GM12878 (cell line): Measurements from ENCODE around the gene UMAD1. TPM values are rescaled to one million over a fixed set of nuclear protein-coding genes. Genes with fewer than 3 reads are reported as not detected.
"Not testable (repeated sequence)": the region's sequence is repeated elsewhere in the genome, so short reads cannot be mapped to it uniquely, and the experiment has no call there.

ENCODE experiments used
- ATAC-seq: fragments of 200-7000 bp; cut with Tn5 transposase; 3 replicates; pipeline ENCODE4 v1.9.1; 2020; ENCODE audit warnings: mild to moderate bottlenecking, moderate library complexity
- BruUV-seq: library from RNA; stranded (reverse); fragments of 400-500 nt; replicated peaks from 2 replicates; lab custom pipeline; 2021; lab: Mats Ljungman, UMichigan
- CTCF ChIA-PET: fragments of 300-600 bp; sonication (Branson Sonifier 250); formaldehyde crosslinking; extraction: SDS; loops from one replicate; lab custom pipeline; 2021; ENCODE audit warnings: inconsistent platforms; lab: Yijun Ruan, JAX
- POLR2A ChIA-PET: fragments of 350-600 bp; formaldehyde crosslinking; extraction: SDS; loops from one replicate; lab custom pipeline; 2021; ENCODE audit warnings: inconsistent platforms; lab: Charles Lee
- RAD21 ChIA-PET: fragments of 300-600 bp; sonication (Branson Sonifier 250); formaldehyde crosslinking; loops from one replicate; lab custom pipeline; 2023; ENCODE audit warnings: antibody characterized with exemption; ENCODE audit not compliant: unreplicated experiment; lab: Charles Lee
- SMC1A ChIA-PET: fragments of 300-600 bp; sonication (Branson Sonifier 250); formaldehyde crosslinking; loops from one replicate; lab custom pipeline; 2023; ENCODE audit not compliant: unreplicated experiment, uncharacterized antibody; lab: Charles Lee
- DNase-seq: peaks from one replicate; pipeline ENCODE4 v3.0.0-alpha.2; 2011; ENCODE audit warnings: low read depth, low spot score
- FAIRE-seq: peaks from 3 replicates; lab custom pipeline; 2011; peaks lifted over from hg19 to GRCh38; lab: Jason Lieb, UNC
- H2AFZ ChIP-seq: 2 replicates; pipeline ENCODE4 v1.6.0; 2011; ENCODE audit warnings: low read depth, low read length, control low read depth; ENCODE audit not compliant: control insufficient read depth
- H3K27ac ChIP-seq: 2 replicates; pipeline ENCODE4 v1.5.1; 2011; ENCODE audit warnings: control low read depth; ENCODE audit not compliant: control insufficient read depth, insufficient read depth
- H3K27me3 ChIP-seq, 2 experiments: replicated peaks in 1 of 2; 2 replicates each; pipeline versions ENCODE4 v1.6.0 to v1.6.1; 2011; ENCODE audit warnings: low read length in 1 of 2; ENCODE audit not compliant: control insufficient read depth in 2 of 2, insufficient read depth in 2 of 2
- H3K36me3 ChIP-seq, 2 experiments: 2 replicates each; pipeline ENCODE4 v1.5.1; 2011; ENCODE audit warnings: low read length in 1 of 2; ENCODE audit not compliant: control insufficient read depth in 2 of 2, insufficient read depth in 2 of 2
- H3K4me1 ChIP-seq: 2 replicates; pipeline ENCODE4 v1.6.1; 2011; ENCODE audit warnings: mild to moderate bottlenecking, low read length, moderate library complexity, mixed read lengths; ENCODE audit not compliant: control insufficient read depth, insufficient read depth
- H3K4me2 ChIP-seq: 2 replicates; pipeline ENCODE4 v1.6.0; 2011; ENCODE audit warnings: control low read depth; ENCODE audit not compliant: control insufficient read depth, insufficient read depth
- H3K4me3 ChIP-seq: fragments of 200-600 bp; sonication (generic); 2 replicates; pipeline ENCODE4 v1.5.1; 2016
- H3K79me2 ChIP-seq: 2 replicates; pipeline ENCODE4 v1.6.0; 2011; ENCODE audit warnings: low read length; ENCODE audit not compliant: control insufficient read depth, insufficient read depth
- H3K9ac ChIP-seq: 2 replicates; pipeline ENCODE4 v1.8.0; 2011; ENCODE audit warnings: low read length, control low read depth, mixed read lengths; ENCODE audit not compliant: control insufficient read depth, insufficient read depth
- H3K9me3 ChIP-seq: replicated peaks from 3 replicates; pipeline ENCODE4 v1.5.1; 2011; ENCODE audit warnings: mild to moderate bottlenecking, low read length; ENCODE audit not compliant: control insufficient read depth, insufficient read depth
- H4K20me1 ChIP-seq: 2 replicates; pipeline ENCODE4 v1.6.0; 2011; ENCODE audit not compliant: control insufficient read depth, insufficient read depth
- HDGF ChIP-seq: fragments of 450-650 bp; IDR thresholded peaks from 2 replicates; pipeline ENCODE4 v1.6.1; 2016; ENCODE audit warnings: antibody characterized with exemption
- JUND ChIP-seq: IDR thresholded peaks from 2 replicates; pipeline ENCODE4 v1.6.1; 2012; ENCODE audit warnings: low read depth, mild to moderate bottlenecking, low read length, improper control_type of control experiment, moderate library complexity
- SIX5 ChIP-seq: IDR thresholded peaks from 2 replicates; pipeline ENCODE4 v1.6.1; 2011; ENCODE audit warnings: mild to moderate bottlenecking, low read depth, low read length, moderate library complexity; ENCODE audit not compliant: severe bottlenecking
- WGBS: methylation state at CpG from one replicate; pipeline ENCODE4 v1.1.6; 2016; ENCODE audit warnings: low lambda C conversion rate; ENCODE audit not compliant: insufficient replicate concordance, insufficient coverage; ENCODE audit errors: missing lambda C conversion rate; 5-methylcytosine and 5-hydroxymethylcytosine counted together
- in situ Hi-C: fragments of 300-500 bp; cut with MboI; formaldehyde crosslinking; loops from 9 replicates; pipeline ENCODE4 v1.14.3; 2018; ENCODE audit warnings: mixed read lengths
- intact Hi-C: fragments of 100-400 bp; cut with micrococcal nuclease; formaldehyde crosslinking; loops from one replicate; pipeline ENCODE4 v1.14.2; 2022; ENCODE audit not compliant: unreplicated experiment
- polyA plus RNA-seq, 11 experiments: library from polyadenylated mRNA; depleted of rRNA in 4 of 11; unstranded in 6 of 11; stranded (reverse) in 5 of 11; fragments of >200 nt; fragmentation: Nextera tagmentation in 4 of 11; fragmentation: Illumina TruSeq in 1 of 11; extraction: Ambion mirVana in 4 of 11; extraction: Trizol in 1 of 11; gene quantifications; 1 replicate in 1 of 11; 2 replicates in 10 of 11; pipeline versions ENCODE4 v1.2.1 to v1.2.3, GENCODE V29; 2011 to 2016; ENCODE audit warnings: inconsistent platforms in 2 of 11, missing spikeins in 2 of 11, low read depth in 1 of 11
- total RNA-seq, 4 experiments: library from RNA; depleted of rRNA in 3 of 4; stranded (reverse); fragments of >200 nt in 3 of 4; fragmentation: Illumina TruSeq in 1 of 4; extraction: Trizol in 1 of 4; gene quantifications; 2 replicates each; pipeline versions ENCODE4 v1.2.1 to v1.2.3, GENCODE V29; 2013 to 2021
- TF ChIP-seq, protein P1 (sequence below): IDR thresholded peaks from 2 replicates; pipeline ENCODE4 v1.6.1; 2012; ENCODE audit warnings: improper control_type of control experiment, low read depth, low read length; ENCODE audit not compliant: insufficient replicate concordance

Gene UMAD1
- total and polyA plus RNA-seq, 10 of the 15 experiments (the other 5 are each of a cell fraction or from before 2014, with no cell fraction given), result 6.0 to 28.6 (median 9.3) TPM

DNA sequence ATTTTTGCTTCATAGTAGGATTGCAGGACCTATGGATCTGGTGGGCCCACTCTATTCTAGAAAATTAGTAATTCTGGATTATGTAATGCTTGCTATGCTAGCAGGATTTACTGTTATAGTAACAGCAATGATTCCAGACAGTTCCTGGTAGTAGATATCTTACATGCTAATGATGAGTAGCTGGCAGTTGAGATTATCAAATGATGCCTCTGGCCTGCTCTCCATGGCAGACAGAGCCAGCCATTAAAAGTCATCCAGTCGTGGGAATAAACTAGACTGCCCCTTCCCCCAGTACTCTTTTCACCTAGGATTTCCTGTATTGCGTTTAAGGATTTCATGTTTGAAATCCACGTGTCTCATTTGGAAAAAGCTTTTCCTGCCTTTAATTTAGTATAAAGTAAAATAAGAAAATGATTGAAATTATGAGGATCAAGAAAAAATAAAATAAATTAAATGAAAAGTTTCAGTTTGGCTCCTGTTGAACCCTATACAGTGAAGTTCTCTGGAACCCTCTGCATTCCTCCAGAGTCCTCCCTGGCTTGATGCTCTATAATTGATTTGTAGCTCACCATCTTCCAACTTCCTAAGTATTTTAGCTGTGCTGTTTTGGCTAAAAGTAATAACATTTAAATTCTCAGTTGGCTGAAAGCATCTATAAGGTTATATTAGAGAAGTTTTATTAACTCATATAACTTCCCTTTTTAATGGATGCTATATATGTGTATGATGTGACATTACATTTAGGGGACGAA lies 14.6 kb downstream of the UMAD1 start (continued):
- TF ChIP-seq, protein P1, sequence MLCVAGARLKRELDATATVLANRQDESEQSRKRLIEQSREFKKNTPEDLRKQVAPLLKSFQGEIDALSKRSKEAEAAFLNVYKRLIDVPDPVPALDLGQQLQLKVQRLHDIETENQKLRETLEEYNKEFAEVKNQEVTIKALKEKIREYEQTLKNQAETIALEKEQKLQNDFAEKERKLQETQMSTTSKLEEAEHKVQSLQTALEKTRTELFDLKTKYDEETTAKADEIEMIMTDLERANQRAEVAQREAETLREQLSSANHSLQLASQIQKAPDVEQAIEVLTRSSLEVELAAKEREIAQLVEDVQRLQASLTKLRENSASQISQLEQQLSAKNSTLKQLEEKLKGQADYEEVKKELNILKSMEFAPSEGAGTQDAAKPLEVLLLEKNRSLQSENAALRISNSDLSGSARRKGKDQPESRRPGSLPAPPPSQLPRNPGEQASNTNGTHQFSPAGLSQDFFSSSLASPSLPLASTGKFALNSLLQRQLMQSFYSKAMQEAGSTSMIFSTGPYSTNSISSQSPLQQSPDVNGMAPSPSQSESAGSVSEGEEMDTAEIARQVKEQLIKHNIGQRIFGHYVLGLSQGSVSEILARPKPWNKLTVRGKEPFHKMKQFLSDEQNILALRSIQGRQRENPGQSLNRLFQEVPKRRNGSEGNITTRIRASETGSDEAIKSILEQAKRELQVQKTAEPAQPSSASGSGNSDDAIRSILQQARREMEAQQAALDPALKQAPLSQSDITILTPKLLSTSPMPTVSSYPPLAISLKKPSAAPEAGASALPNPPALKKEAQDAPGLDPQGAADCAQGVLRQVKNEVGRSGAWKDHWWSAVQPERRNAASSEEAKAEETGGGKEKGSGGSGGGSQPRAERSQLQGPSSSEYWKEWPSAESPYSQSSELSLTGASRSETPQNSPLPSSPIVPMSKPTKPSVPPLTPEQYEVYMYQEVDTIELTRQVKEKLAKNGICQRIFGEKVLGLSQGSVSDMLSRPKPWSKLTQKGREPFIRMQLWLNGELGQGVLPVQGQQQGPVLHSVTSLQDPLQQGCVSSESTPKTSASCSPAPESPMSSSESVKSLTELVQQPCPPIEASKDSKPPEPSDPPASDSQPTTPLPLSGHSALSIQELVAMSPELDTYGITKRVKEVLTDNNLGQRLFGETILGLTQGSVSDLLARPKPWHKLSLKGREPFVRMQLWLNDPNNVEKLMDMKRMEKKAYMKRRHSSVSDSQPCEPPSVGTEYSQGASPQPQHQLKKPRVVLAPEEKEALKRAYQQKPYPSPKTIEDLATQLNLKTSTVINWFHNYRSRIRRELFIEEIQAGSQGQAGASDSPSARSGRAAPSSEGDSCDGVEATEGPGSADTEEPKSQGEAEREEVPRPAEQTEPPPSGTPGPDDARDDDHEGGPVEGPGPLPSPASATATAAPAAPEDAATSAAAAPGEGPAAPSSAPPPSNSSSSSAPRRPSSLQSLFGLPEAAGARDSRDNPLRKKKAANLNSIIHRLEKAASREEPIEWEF, result no peak
- no peak for TF ChIP-seq HDGF
- TF ChIP-seq SIX5, result no peak
- TF ChIP-seq JUND, result no peak

DNA sequence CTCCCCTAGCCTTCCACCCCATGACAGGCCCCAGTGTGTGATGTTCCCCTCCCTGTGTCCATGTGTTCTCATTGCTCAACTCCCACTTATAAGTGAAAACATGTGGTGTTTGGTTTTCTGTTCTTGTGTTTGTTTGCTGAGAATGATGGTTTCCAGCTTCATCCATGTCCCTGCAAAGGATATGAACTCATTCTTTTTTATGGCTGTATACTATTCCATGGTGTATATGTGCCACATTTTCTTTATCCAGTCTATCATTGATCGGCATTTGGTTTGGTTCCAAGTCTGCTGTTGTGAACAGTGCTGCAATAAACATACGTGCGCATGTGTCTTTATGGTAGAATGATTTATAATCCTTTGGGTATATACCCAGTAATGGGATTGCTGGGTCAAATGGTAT lies 15.9 kb downstream of the UMAD1 start:
- H3K27me3 ChIP-seq, H3K9me3 ChIP-seq, intact Hi-C loops, H3K4me1 ChIP-seq, H3K36me3 ChIP-seq, POLR2A ChIA-PET, RAD21 ChIA-PET, H3K27ac ChIP-seq, ATAC-seq, in situ Hi-C loops, FAIRE-seq, DNase-seq, H4K20me1 ChIP-seq, H2AFZ ChIP-seq, H3K4me3 ChIP-seq, H3K9ac ChIP-seq, H3K4me2 ChIP-seq, BruUV-seq, H3K79me2 ChIP-seq: not testable (repeated sequence)
- ChIA-PET CTCF (interaction anchor here (1.1 kb wide), 1 partner anchor 12 kb away, joined by 3 read pairs; no protein-coding TSS in a partner anchor), SMC1A (interaction anchor here (1.5 kb wide), 1 partner anchor 11 kb away, joined by 3 read pairs; no protein-coding TSS in a partner anchor)
- WGBS, result 95% methylated on average over 3 of the region's 3 CpGs
